IPS-NIHi7 (cell line): ENCODE measurements around the gene RGCC.
"Not testable (repeated sequence)": the region's sequence is repeated elsewhere in the genome, so short reads cannot be mapped to it uniquely, and the experiment has no call there.

Source experiments
- DNase-seq: peaks from one replicate; pipeline ENCODE4 v3.0.0; 2012; ENCODE audit warnings: mixed read lengths; ENCODE audit errors: extremely low spot score

RGCC gene

GRCh38 chr13:41490371-41491015 is 33.1 kb downstream of the RGCC start:
- no peak for DNase-seq

GRCh38 chr13:41491436-41491835 is 34.1 kb downstream of the RGCC start:
- DNase-seq = no peak

GRCh38 chr13:41492432-41493260 is 35.3 kb downstream of the RGCC start:
- DNase-seq = no peak

- DNase-seq = no peak
These were observed 36.9 kb downstream of the RGCC start for GRCh38 chr13:41494202-41494601.

- no peak for DNase-seq
These were observed 37.7 kb downstream of the RGCC start for GRCh38 chr13:41495044-41495443.

- DNase-seq = no peak
These were observed 39.3 kb downstream of the RGCC start for GRCh38 chr13:41496420-41497234.

GRCh38 chr13:41497436-41497835 is 40.1 kb downstream of the RGCC start:
- no peak for DNase-seq

- no peak for DNase-seq
These were observed 42.1 kb downstream of the RGCC start for GRCh38 chr13:41499452-41499851.

- DNase-seq = no peak
These were observed 43.2 kb downstream of the RGCC start for GRCh38 chr13:41500511-41500910.

- DNase-seq = no peak
These were observed 43.9 kb downstream of the RGCC start for GRCh38 chr13:41501281-41501680.

- no peak for DNase-seq
These were observed 44.7 kb downstream of the RGCC start for GRCh38 chr13:41502031-41502430.

GRCh38 chr13:41502673-41503072 is 45.3 kb downstream of the RGCC start:
- no peak for DNase-seq

- no peak for DNase-seq
These were observed 46.0 kb downstream of the RGCC start for GRCh38 chr13:41503356-41503755.

- DNase-seq = not testable (repeated sequence)
These were observed 47.3 kb downstream of the RGCC start for GRCh38 chr13:41504657-41505056.

- no peak for DNase-seq
These were observed 48.0 kb downstream of the RGCC start for GRCh38 chr13:41505209-41505835.

GRCh38 chr13:41506312-41506711 is 49.0 kb downstream of the RGCC start:
- no peak for DNase-seq

GRCh38 chr13:41509971-41510370 is 52.6 kb downstream of the RGCC start:
- DNase-seq = no peak

- no peak for DNase-seq
These were observed 54.5 kb downstream of the RGCC start for GRCh38 chr13:41511827-41512226.

- no peak for DNase-seq
These were observed 55.1 kb downstream of the RGCC start for GRCh38 chr13:41512441-41512840.

GRCh38 chr13:41513600-41513999 is 56.2 kb downstream of the RGCC start:
- no peak for DNase-seq

GRCh38 chr13:41514853-41515395 is 57.6 kb downstream of the RGCC start:
- DNase-seq = no peak
